Astrocyte (in vitro differentiated cells and primary cell): ENCODE data around the gene GSTK1. TPM values are rescaled to one million over a fixed set of nuclear protein-coding genes. Genes with fewer than 3 reads are reported as not detected.
A peak's percentile ranks its signal among the peaks of the same experiment; 100 is the strongest.
"Not testable (repeated sequence)": the region's sequence is repeated elsewhere in the genome, so short reads cannot be mapped to it uniquely, and the experiment has no call there.

ENCODE experiments used
- DNase-seq: peaks from one replicate; pipeline ENCODE4 v3.0.0-alpha.2; 2010; ENCODE audit warnings: low read depth
- FAIRE-seq: peaks from 2 replicates; lab custom pipeline; 2011; peaks lifted over from hg19 to GRCh38; lab: Jason Lieb, UNC
- H2AFZ ChIP-seq: 2 replicates; pipeline ENCODE4 v1.6.0; 2012; ENCODE audit warnings: low read depth, low read length, inconsistent platforms
- H3K27ac ChIP-seq: 2 replicates; pipeline ENCODE4 v1.5.1; 2011; ENCODE audit warnings: low read depth, low read length, inconsistent platforms
- H3K27me3 ChIP-seq: 2 replicates; pipeline ENCODE4 v1.6.0; 2011; ENCODE audit warnings: low read length, inconsistent platforms; ENCODE audit not compliant: insufficient read depth
- H3K36me3 ChIP-seq: 2 replicates; pipeline ENCODE4 v1.5.1; 2011; ENCODE audit warnings: low read length, inconsistent platforms; ENCODE audit not compliant: insufficient read depth
- H3K4me1 ChIP-seq: 2 replicates; pipeline ENCODE4 v1.5.1; 2011; ENCODE audit warnings: low read length, inconsistent platforms; ENCODE audit not compliant: insufficient read depth
- H3K4me2 ChIP-seq: 2 replicates; pipeline ENCODE4 v1.6.0; 2012; ENCODE audit warnings: low read length, inconsistent platforms
- H3K4me3 ChIP-seq: 2 replicates; pipeline ENCODE4 v1.5.1; 2011; ENCODE audit warnings: low read depth, mild to moderate bottlenecking, low read length, inconsistent platforms; ENCODE audit not compliant: insufficient read depth
- H3K79me2 ChIP-seq: 2 replicates; pipeline ENCODE4 v1.6.0; 2012; ENCODE audit warnings: mild to moderate bottlenecking, low read length, inconsistent platforms; ENCODE audit not compliant: insufficient read depth
- H3K9ac ChIP-seq: 2 replicates; pipeline ENCODE4 v1.6.0; 2012; ENCODE audit warnings: mild to moderate bottlenecking, low read length, inconsistent platforms
- H3K9me3 ChIP-seq: 2 replicates; pipeline ENCODE4 v1.5.1; 2012; ENCODE audit warnings: low read depth, mild to moderate bottlenecking, low read length, inconsistent platforms; ENCODE audit not compliant: insufficient read depth
- H4K20me1 ChIP-seq: 2 replicates; pipeline ENCODE4 v1.6.0; 2012; ENCODE audit warnings: low read length, inconsistent platforms; ENCODE audit not compliant: insufficient read depth
- H3K27ac Mint-ChIP-seq: one replicate; pipeline ENCODE4 v1.8.0; 2021; ENCODE audit warnings: mild to moderate bottlenecking, mixed read lengths; ENCODE audit not compliant: unreplicated experiment
- H3K27me3 Mint-ChIP-seq: one replicate; pipeline ENCODE4 v1.8.0; 2021; ENCODE audit warnings: low read depth, mixed read lengths; ENCODE audit not compliant: unreplicated experiment
- H3K36me3 Mint-ChIP-seq: one replicate; pipeline ENCODE4 v1.8.0; 2021; ENCODE audit warnings: low read depth, mixed read lengths; ENCODE audit not compliant: unreplicated experiment
- H3K4me1 Mint-ChIP-seq: one replicate; pipeline ENCODE4 v1.8.0; 2021; ENCODE audit warnings: low read depth, mixed read lengths; ENCODE audit not compliant: unreplicated experiment
- H3K4me3 Mint-ChIP-seq: one replicate; pipeline ENCODE4 v1.8.0; 2021; ENCODE audit warnings: mild to moderate bottlenecking, moderate library complexity, mixed read lengths; ENCODE audit not compliant: unreplicated experiment
- H3K9me3 Mint-ChIP-seq: one replicate; pipeline ENCODE4 v1.8.0; 2021; ENCODE audit warnings: mild to moderate bottlenecking, mixed read lengths; ENCODE audit not compliant: unreplicated experiment
- CTCF ChIP-seq: IDR thresholded peaks from 2 replicates; pipeline ENCODE4 v1.5.1; 2011; ENCODE audit warnings: low read depth, mild to moderate bottlenecking, inconsistent platforms, low read length, moderate library complexity; ENCODE audit not compliant: insufficient read depth
- EZH2 ChIP-seq: IDR thresholded peaks from 2 replicates; pipeline ENCODE4 v1.6.1; 2012; ENCODE audit warnings: mild to moderate bottlenecking, low read length, inconsistent platforms; ENCODE audit not compliant: insufficient read depth
- total RNA-seq: library from RNA; stranded (reverse); gene quantifications from 2 replicates; pipeline ENCODE4 v1.2.1, GENCODE V29; 2021

The GSTK1 gene
- total RNA-seq, 1 donor from 2014 or later, result 97.5 TPM

GRCh38 chr7:143287935-143288826 is 24.9 kb downstream of the GSTK1 start, which contains the start of gene CASP2:
Gene CASP2 (plus strand): TSS chr7:143288351. CDS start chr7:143288456, 105 bp downstream.
- Histone ChIP-seq H4K20me1 (peaks cover 28% of the 10 kb centered on the region), H3K27me3 (no peaks in the 10 kb centered on the region), H3K9ac (peak within 1 kb of the TSS; percentile 94), H2AFZ (peak within 1 kb of the TSS; percentile 97), H3K4me3 (peak within 1 kb of the TSS; percentile 92), H3K4me1 (peaks cover 8% of the 10 kb centered on the region), H3K36me3 (peaks cover 5% of the 10 kb centered on the region), H3K27ac (peak within 1 kb of the TSS; percentile 88), H3K4me2 (peak within 1 kb of the TSS; percentile 94), H3K79me2 (peaks cover 42% of the 10 kb centered on the region), H3K9me3 (no peaks in the 10 kb centered on the region)
- peak; percentile 87 for DNase-seq
- peaks cover 4% of the 10 kb centered on the region for H3K9me3 Mint-ChIP-seq
- H3K36me3 Mint-ChIP-seq, result peaks cover 10% of the 10 kb centered on the region
- peaks cover 6% of the 10 kb centered on the region for H3K4me1 Mint-ChIP-seq
- no peak for FAIRE-seq
- H3K27me3 Mint-ChIP-seq, result no peaks in the 10 kb centered on the region
- H3K27ac Mint-ChIP-seq, result peak within 1 kb of the TSS; percentile 90
- peak within 1 kb of the TSS; percentile 95 for H3K4me3 Mint-ChIP-seq
- TF ChIP-seq CTCF (no peak), EZH2 (no peak)

- peak overlapping the region; percentile 88 for H3K27ac ChIP-seq
- peaks cover 31% of the 10 kb centered on the region for H4K20me1 ChIP-seq
- H3K36me3 ChIP-seq, result peaks cover 9% of the 10 kb centered on the region
- H3K9me3 ChIP-seq, result no peaks in the 10 kb centered on the region
- TF ChIP-seq EZH2 (no peak), CTCF (no peak)
- no peaks in the 10 kb centered on the region for H3K27me3 ChIP-seq
- Mint-ChIP-seq H3K4me1 (peaks cover 5% of the 10 kb centered on the region), H3K27me3 (no peaks in the 10 kb centered on the region), H3K9me3 (peaks cover 4% of the 10 kb centered on the region), H3K27ac (peak overlapping the region; percentile 90), H3K4me3 (peak overlapping the region; percentile 95), H3K36me3 (peaks cover 10% of the 10 kb centered on the region)
- H3K4me3 ChIP-seq, result peak overlapping the region; percentile 92
- peak overlapping the region; percentile 94 for H3K9ac ChIP-seq
- H3K4me1 ChIP-seq, result peaks cover 8% of the 10 kb centered on the region
- peak; percentile 16 for DNase-seq
- H2AFZ ChIP-seq, result peak overlapping the region; percentile 97
- no peak for FAIRE-seq
- H3K4me2 ChIP-seq, result peak overlapping the region; percentile 94
- H3K79me2 ChIP-seq, result peaks cover 44% of the 10 kb centered on the region
Observed at GRCh38 chr7:143288836-143289235, 25.6 kb downstream of the GSTK1 start.

GRCh38 chr7:143289421-143289820 is 26.2 kb downstream of the GSTK1 start:
- Mint-ChIP-seq H3K4me1 (peaks cover 5% of the 10 kb centered on the region), H3K4me3 (peak overlapping the region; percentile 95), H3K27me3 (no peaks in the 10 kb centered on the region), H3K27ac (peak overlapping the region; percentile 90), H3K9me3 (peaks cover 4% of the 10 kb centered on the region), H3K36me3 (peaks cover 12% of the 10 kb centered on the region)
- peak overlapping the region; percentile 88 for H3K27ac ChIP-seq
- no peaks in the 10 kb centered on the region for H3K27me3 ChIP-seq
- peak overlapping the region; percentile 92 for H3K4me3 ChIP-seq
- H3K36me3 ChIP-seq, result peaks cover 15% of the 10 kb centered on the region
- H4K20me1 ChIP-seq, result peaks cover 31% of the 10 kb centered on the region
- H3K4me2 ChIP-seq, result peak overlapping the region; percentile 94
- no peak for DNase-seq
- peak overlapping the region; percentile 94 for H3K9ac ChIP-seq
- no peak for FAIRE-seq
- H2AFZ ChIP-seq, result no peak overlapping the region
- H3K9me3 ChIP-seq, result no peaks in the 10 kb centered on the region
- H3K4me1 ChIP-seq, result peaks cover 8% of the 10 kb centered on the region
- H3K79me2 ChIP-seq, result peaks cover 48% of the 10 kb centered on the region
- TF ChIP-seq EZH2, result no peak
- no peak for TF ChIP-seq CTCF

- peak overlapping the region; percentile 94 for H3K4me2 ChIP-seq
- not testable (repeated sequence) for H3K27ac ChIP-seq, H3K27me3 Mint-ChIP-seq, H3K4me1 Mint-ChIP-seq, H2AFZ ChIP-seq, H3K27me3 ChIP-seq, H3K9me3 Mint-ChIP-seq, H3K9me3 ChIP-seq, DNase-seq, FAIRE-seq, H3K4me1 ChIP-seq
- peak overlapping the region; percentile 94 for H3K9ac ChIP-seq
- Mint-ChIP-seq H3K36me3 (peaks cover 16% of the 10 kb centered on the region), H3K4me3 (peak overlapping the region; percentile 95), H3K27ac (peak overlapping the region; percentile 4)
- peaks cover 31% of the 10 kb centered on the region for H4K20me1 ChIP-seq
- peaks cover 52% of the 10 kb centered on the region for H3K79me2 ChIP-seq
- peak overlapping the region; percentile 92 for H3K4me3 ChIP-seq
- peaks cover 19% of the 10 kb centered on the region for H3K36me3 ChIP-seq
Observed at GRCh38 chr7:143289888-143290287, 26.6 kb downstream of the GSTK1 start.
